Keratinocyte (primary cell): Measurements from ENCODE around the gene PPARA. TPM values are rescaled to one million over a fixed set of nuclear protein-coding genes. Genes with fewer than 3 reads are reported as not detected.

Source experiments
- DNase-seq: peaks from one replicate; pipeline ENCODE4 v3.0.0-alpha.2; 2011; ENCODE audit warnings: low read depth, missing footprints, low spot score
- FAIRE-seq: peaks from 2 replicates; lab custom pipeline; 2011; peaks lifted over from hg19 to GRCh38; lab: Jason Lieb, UNC
- H2AFZ ChIP-seq: 2 replicates; pipeline ENCODE4 v1.6.0; 2012; ENCODE audit warnings: low read length, control low read depth, inconsistent platforms; ENCODE audit not compliant: control insufficient read depth
- H3K27ac ChIP-seq: 2 replicates; pipeline ENCODE4 v1.5.1; 2011; ENCODE audit warnings: low read length; ENCODE audit not compliant: control insufficient read depth, insufficient read depth
- H3K27me3 ChIP-seq: 3 replicates; pipeline ENCODE4 v1.6.0; 2011; ENCODE audit warnings: low read length; ENCODE audit not compliant: control insufficient read depth, insufficient read depth; ENCODE audit errors: extremely low read depth
- H3K36me3 ChIP-seq, 2 experiments: 2 replicates in 1 of 2; 3 replicates in 1 of 2; pipeline ENCODE4 v1.5.1; 2011; ENCODE audit warnings: low read length in 2 of 2, mild to moderate bottlenecking in 1 of 2; ENCODE audit not compliant: control insufficient read depth in 2 of 2, insufficient read depth in 2 of 2; ENCODE audit errors: extremely low read depth in 1 of 2
- H3K4me1 ChIP-seq: 3 replicates; pipeline ENCODE4 v1.5.1; 2011; ENCODE audit warnings: low read length; ENCODE audit not compliant: control insufficient read depth, insufficient read depth; ENCODE audit errors: extremely low read depth
- H3K4me2 ChIP-seq: 3 replicates; pipeline ENCODE4 v1.6.0; 2011; ENCODE audit warnings: low read depth, low read length; ENCODE audit not compliant: control insufficient read depth, insufficient read depth; ENCODE audit errors: extremely low read depth
- H3K4me3 ChIP-seq, 3 experiments: fragments of 200-600 bp in 1 of 3; sonication (generic) in 1 of 3; 2 replicates in 2 of 3; 3 replicates in 1 of 3; pipeline ENCODE4 v1.5.1; 2011 to 2016; ENCODE audit warnings: low read length in 3 of 3, mild to moderate bottlenecking in 3 of 3, control low read depth in 2 of 3, inconsistent platforms in 1 of 3, low read depth in 1 of 3, mixed read lengths in 1 of 3, mixed run types in 1 of 3, moderate library complexity in 1 of 3; ENCODE audit not compliant: control insufficient read depth in 2 of 3, insufficient read depth in 2 of 3; ENCODE audit errors: extremely low read depth in 1 of 3
- H3K79me2 ChIP-seq: 2 replicates; pipeline ENCODE4 v1.6.0; 2012; ENCODE audit warnings: low read length; ENCODE audit not compliant: control insufficient read depth, insufficient read depth
- H3K9ac ChIP-seq: 3 replicates; pipeline ENCODE4 v1.6.0; 2011; ENCODE audit warnings: low read length; ENCODE audit not compliant: control insufficient read depth, insufficient read depth; ENCODE audit errors: extremely low read depth
- H3K9me1 ChIP-seq: 3 replicates; pipeline ENCODE4 v1.6.0; 2011; ENCODE audit warnings: low read length; ENCODE audit not compliant: control insufficient read depth, insufficient read depth; ENCODE audit errors: extremely low read depth
- H3K9me3 ChIP-seq: 2 replicates; pipeline ENCODE4 v1.5.1; 2012; ENCODE audit warnings: low read depth, low read length; ENCODE audit not compliant: control insufficient read depth
- H4K20me1 ChIP-seq: 3 replicates; pipeline ENCODE4 v1.6.0; 2011; ENCODE audit warnings: low read length; ENCODE audit not compliant: control insufficient read depth, insufficient read depth; ENCODE audit errors: extremely low read depth
- CTCF ChIP-seq, 3 experiments: IDR thresholded peaks in 1 of 3; conservative IDR thresholded peaks in 1 of 3; optimal IDR thresholded peaks in 1 of 3; 2 replicates in 2 of 3; 3 replicates in 1 of 3; pipeline versions ENCODE3 to v1.5.1; 2011; ENCODE audit warnings: low read length in 3 of 3, mild to moderate bottlenecking in 3 of 3, moderate library complexity in 2 of 3, control low read depth in 1 of 3, inconsistent platforms in 1 of 3; ENCODE audit not compliant: insufficient read depth in 2 of 3; ENCODE audit errors: extremely low read depth in 1 of 3
- EZH2 ChIP-seq: IDR thresholded peaks from one replicate; pipeline ENCODE4 v1.6.1; 2012; ENCODE audit warnings: inconsistent platforms, mild to moderate bottlenecking, low read length, moderate library complexity
- dilution Hi-C: fragments of 300-500 bp; cut with MboI; formaldehyde crosslinking; loops from one replicate; pipeline ENCODE4 v1.7.0; 2020; ENCODE audit warnings: low sequenced_read_pairs; ENCODE audit not compliant: extremely low pct_ligation_motif_present
- polyA plus RNA-seq, 5 experiments: library from polyadenylated mRNA; depleted of rRNA in 3 of 5; stranded (reverse) in 3 of 5; stranded (forward) in 1 of 5; unstranded in 1 of 5; fragments of >200 nt; gene quantifications; 1 replicate in 1 of 5; 2 replicates in 3 of 5; 3 replicates in 1 of 5; pipeline versions ENCODE4 v1.2.1 to v1.2.3, GENCODE V29; 2011 to 2012; ENCODE audit warnings: missing spikeins in 2 of 5, low read depth in 1 of 5, low replicate concordance in 1 of 5

The PPARA gene
- polyA plus RNA-seq, 1 donor (not counting 4 experiments of a cell fraction or from before 2014, with no cell fraction given), result 4.9 TPM

GRCh38 chr22:46187862-46188261, 37.5 kb downstream of the PPARA start:
- dilution Hi-C loops, result no loop called here
- Histone ChIP-seq H3K9me1 (no peaks in the 10 kb centered on the region), H3K27ac (no peak overlapping the region), H3K4me2 (no peak overlapping the region), H3K4me3 (no peak overlapping the region), H3K36me3 (no peaks in the 10 kb centered on the region), H3K9ac (no peak overlapping the region), H3K27me3 (no peaks in the 10 kb centered on the region), H3K9me3 (no peaks in the 10 kb centered on the region), H2AFZ (no peak overlapping the region), H4K20me1 (no peaks in the 10 kb centered on the region), H3K4me1 (no peaks in the 10 kb centered on the region), H3K79me2 (no peaks in the 10 kb centered on the region)
- TF ChIP-seq EZH2 (no peak), CTCF (optimal IDR thresholded peaks at IDR 0.05 in 1 of 3, IDR thresholded peaks at IDR 0.05 in 1 of 3, conservative IDR thresholded peaks at IDR 0.05 in 1 of 3; ENCODE audit: extremely low read depth in 1 of 3, insufficient read depth in 2 of 3, low read length in 3 of 3) (no peak)
- FAIRE-seq (no peak), DNase-seq (no peak)

GRCh38 chr22:46192210-46192993, 42.1 kb downstream of the PPARA start:
- Histone ChIP-seq H3K27ac (no peak overlapping the region), H3K9ac (no peak overlapping the region), H3K4me1 (no peaks in the 10 kb centered on the region), H4K20me1 (no peaks in the 10 kb centered on the region), H3K36me3 (no peaks in the 10 kb centered on the region), H2AFZ (no peak overlapping the region), H3K9me3 (no peaks in the 10 kb centered on the region), H3K27me3 (no peaks in the 10 kb centered on the region), H3K4me2 (no peak overlapping the region), H3K4me3 (no peak overlapping the region), H3K9me1 (no peaks in the 10 kb centered on the region), H3K79me2 (no peaks in the 10 kb centered on the region)
- no peak for DNase-seq
- dilution Hi-C loops, result no loop called here
- TF ChIP-seq CTCF (optimal IDR thresholded peaks at IDR 0.05 in 1 of 3, IDR thresholded peaks at IDR 0.05 in 1 of 3, conservative IDR thresholded peaks at IDR 0.05 in 1 of 3; ENCODE audit: extremely low read depth in 1 of 3, insufficient read depth in 2 of 3, low read length in 3 of 3) (no peak), EZH2 (no peak)
- FAIRE-seq, result no peak
